ENCODE data around the gene PDS5B. TPM values are rescaled to one million over a fixed set of nuclear protein-coding genes. Genes with fewer than 3 reads are reported as not detected.

PDS5B gene
- total and polyA plus RNA-seq, 2 experiments from 2014 or later, result 43.9 to 46.5 TPM

- TF ChIP-seq JUNB (IDR thresholded peaks at IDR 0.05; ENCODE audit: unreplicated experiment), result no peak
- no peak for TF ChIP-seq CREB1 (CRISPR knock-in tag; IDR thresholded peaks at IDR 0.05; ENCODE audit: low read depth)
- no peak for TF ChIP-seq EZH2phosphoT487 (IDR thresholded peaks at IDR 0.05; ENCODE audit: unreplicated experiment)
Observed at GRCh38 chr13:32549788-32550187, 36.5 kb upstream of the PDS5B start (continued).

GRCh38 chr13:32553720-32554119 lies 32.5 kb upstream of the PDS5B start:
- Histone ChIP-seq H4K20me1 (replicated peaks; ENCODE audit: insufficient read depth) (no peaks in the 10 kb centered on the region), H3K27me3 (ENCODE audit: insufficient read depth) (no peaks in the 10 kb centered on the region), H3F3A (replicated peaks; ENCODE audit: low read depth) (no peaks in the 10 kb centered on the region), H3K27ac (ENCODE audit: low read depth) (no peak overlapping the region), H2AFZ (no peak overlapping the region), H3K4me2 (no peak overlapping the region), H3K4me3 (no peak overlapping the region), H3K9me2 (ENCODE audit: insufficient read depth) (peaks cover 7% of the 10 kb centered on the region; the same call in 1 of the 2 replicates), H3K4me1 (ENCODE audit: insufficient read depth) (no peaks in the 10 kb centered on the region), H3K36me3 (ENCODE audit: insufficient read depth) (no peaks in the 10 kb centered on the region), H3K79me2 (replicated peaks; ENCODE audit: insufficient read depth) (no peaks in the 10 kb centered on the region)
- TF ChIP-seq NANOG (IDR thresholded peaks at IDR 0.05; ENCODE audit: borderline replicate concordance), result no peak
- no peak for TF ChIP-seq EZH2phosphoT487 (IDR thresholded peaks at IDR 0.05; ENCODE audit: unreplicated experiment)
- no peak for TF ChIP-seq ZNF114 (CRISPR knock-in tag; IDR thresholded peaks at IDR 0.05)
- no peak for TF ChIP-seq ZNF462 (CRISPR knock-in tag; IDR thresholded peaks at IDR 0.05)
- TF ChIP-seq ZNF331 (CRISPR knock-in tag; IDR thresholded peaks at IDR 0.05; ENCODE audit: low read depth), result no peak
- TF ChIP-seq CTCF (conservative IDR thresholded peaks at IDR 0.05; ENCODE audit: low read depth in 2 of 2), result no peak
- TF ChIP-seq JUNB (IDR thresholded peaks at IDR 0.05; ENCODE audit: unreplicated experiment), result no peak
- no peak for TF ChIP-seq ETS1 (IDR thresholded peaks at IDR 0.05)
- TF ChIP-seq POLR2AphosphoS5 (IDR thresholded peaks at IDR 0.05; ENCODE audit: low read depth), result no peak
- no peak for TF ChIP-seq EZH2 (IDR thresholded peaks at IDR 0.05; ENCODE audit: low read depth, unreplicated experiment)
- TF ChIP-seq CREB1 (CRISPR knock-in tag; IDR thresholded peaks at IDR 0.05; ENCODE audit: low read depth), result no peak
- TF ChIP-seq REST (IDR thresholded peaks at IDR 0.05; ENCODE audit: unreplicated experiment), result no peak
- no peak for TF ChIP-seq STAT1 (IDR thresholded peaks at IDR 0.05; ENCODE audit: unreplicated experiment)
- DNase-seq (ENCODE audit: low spot score) (no peak), ATAC-seq (no peak)
- Mint-ChIP-seq H3K9me3 (no peaks in the 10 kb centered on the region), H3K36me3 (ENCODE audit: low read depth) (no peaks in the 10 kb centered on the region), H3K27me3 (ENCODE audit: insufficient read depth, low read depth, poor library complexity) (peaks cover 3% of the 10 kb centered on the region), H3K27ac (no peak overlapping the region), H3K4me1 (no peaks in the 10 kb centered on the region), H3K4me3 (no peak overlapping the region)

All from GM23338 (cell line).